Activated CD8-positive, alpha-beta memory T cell treated with anti-CD3 and anti-CD28 coated beads for 1 hour (primary cell): ENCODE results near the gene MRPS34.

Source experiments
- DNase-seq, 2 donors: peaks; one replicate each; pipeline ENCODE4 v3.0.0-alpha.2; 2020; ENCODE audit warnings: low read depth in 1 of 2; ENCODE audit errors: extremely low read depth in 1 of 2

Gene MRPS34

GRCh38 chr16:1731603-1732002, 41.3 kb downstream of the MRPS34 start:
- no peak for DNase-seq

GRCh38 chr16:1731073-1731472, 41.9 kb downstream of the MRPS34 start:
- DNase-seq, result no peak

- DNase-seq, result no peak
These were observed 43.5 kb downstream of the MRPS34 start for GRCh38 chr16:1729445-1729844.

- DNase-seq, result no peak
These were observed 43.9 kb downstream of the MRPS34 start for GRCh38 chr16:1729026-1729425.

- DNase-seq, result no peak
These were observed 45.0 kb downstream of the MRPS34 start for GRCh38 chr16:1727651-1728624.

- no peak for DNase-seq
These were observed 46.1 kb downstream of the MRPS34 start for GRCh38 chr16:1726661-1727502.

GRCh38 chr16:1724491-1724890, 48.4 kb downstream of the MRPS34 start:
- no peak for DNase-seq

GRCh38 chr16:1723450-1724147, 49.3 kb downstream of the MRPS34 start:
- no peak for DNase-seq
